Measurements from ENCODE around the gene ZBTB7C. TPM values are rescaled to one million over a fixed set of nuclear protein-coding genes. Genes with fewer than 3 reads are reported as not detected.

Gene ZBTB7C
- total RNA-seq, 1 donor from 2014 or later, result not detected

DNA sequence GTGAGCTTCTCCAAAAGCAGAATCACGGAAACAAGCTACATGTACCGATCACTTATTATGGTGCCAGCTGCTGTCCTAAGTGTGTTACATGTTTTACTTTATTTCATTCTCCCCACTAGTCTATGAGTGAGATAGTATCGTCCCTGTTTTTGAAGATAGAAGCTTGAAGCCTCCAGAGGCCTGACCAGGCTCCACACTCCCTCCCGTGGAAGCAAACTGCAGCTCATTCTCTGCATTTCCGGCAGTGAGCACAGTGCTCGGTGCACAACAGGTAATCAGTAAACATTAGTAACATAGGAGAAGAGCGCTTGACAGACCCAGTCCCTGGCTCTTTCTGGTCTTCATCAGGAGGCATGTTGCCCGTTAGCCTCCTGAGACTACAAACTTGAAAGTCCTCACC, 72.9 kb downstream of the ZBTB7C start:
- intact Hi-C loops (cut with micrococcal nuclease), result no loop called here
- no peak overlapping the region for H3K4me3 Mint-ChIP-seq
- H3K27me3 Mint-ChIP-seq, result peaks cover 4% of the 10 kb centered on the region
- H3K27ac Mint-ChIP-seq, result no peak overlapping the region
- ChIA-PET CTCF (no interaction called here), POLR2A (no interaction called here)
- no peak for ATAC-seq (ENCODE audit: low read depth)
- TF ChIP-seq, protein P1, sequence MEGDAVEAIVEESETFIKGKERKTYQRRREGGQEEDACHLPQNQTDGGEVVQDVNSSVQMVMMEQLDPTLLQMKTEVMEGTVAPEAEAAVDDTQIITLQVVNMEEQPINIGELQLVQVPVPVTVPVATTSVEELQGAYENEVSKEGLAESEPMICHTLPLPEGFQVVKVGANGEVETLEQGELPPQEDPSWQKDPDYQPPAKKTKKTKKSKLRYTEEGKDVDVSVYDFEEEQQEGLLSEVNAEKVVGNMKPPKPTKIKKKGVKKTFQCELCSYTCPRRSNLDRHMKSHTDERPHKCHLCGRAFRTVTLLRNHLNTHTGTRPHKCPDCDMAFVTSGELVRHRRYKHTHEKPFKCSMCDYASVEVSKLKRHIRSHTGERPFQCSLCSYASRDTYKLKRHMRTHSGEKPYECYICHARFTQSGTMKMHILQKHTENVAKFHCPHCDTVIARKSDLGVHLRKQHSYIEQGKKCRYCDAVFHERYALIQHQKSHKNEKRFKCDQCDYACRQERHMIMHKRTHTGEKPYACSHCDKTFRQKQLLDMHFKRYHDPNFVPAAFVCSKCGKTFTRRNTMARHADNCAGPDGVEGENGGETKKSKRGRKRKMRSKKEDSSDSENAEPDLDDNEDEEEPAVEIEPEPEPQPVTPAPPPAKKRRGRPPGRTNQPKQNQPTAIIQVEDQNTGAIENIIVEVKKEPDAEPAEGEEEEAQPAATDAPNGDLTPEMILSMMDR (IDR thresholded peaks at IDR 0.05), result no peak
- H3K4me1 Mint-ChIP-seq, result no peaks in the 10 kb centered on the region
- H3K36me3 Mint-ChIP-seq (ENCODE audit: low read depth), result no peaks in the 10 kb centered on the region
- DNase-seq, result no peak
- H3K9me3 Mint-ChIP-seq, result no peaks in the 10 kb centered on the region

DNA sequence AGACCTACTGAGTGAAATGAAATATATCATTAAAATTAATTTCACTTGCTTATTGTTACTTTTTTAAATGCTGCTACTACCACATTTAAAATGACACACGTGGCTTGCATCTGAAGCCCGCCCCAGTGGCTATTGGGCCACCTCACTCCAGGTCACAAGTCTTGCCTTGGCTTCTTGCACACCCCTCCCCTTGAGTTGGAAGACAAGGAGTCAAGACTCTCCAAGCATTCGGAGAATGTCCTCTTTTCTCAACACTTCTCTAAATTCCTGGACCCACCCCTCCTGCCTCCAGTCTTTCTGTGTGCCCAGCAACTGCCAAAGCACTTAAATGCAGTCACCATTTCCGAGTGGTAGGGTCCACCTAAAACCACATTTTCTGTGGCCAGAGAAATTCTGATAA, 73.4 kb downstream of the ZBTB7C start:
- Mint-ChIP-seq H3K9me3 (no peaks in the 10 kb centered on the region), H3K4me3 (no peak overlapping the region), H3K4me1 (no peaks in the 10 kb centered on the region), H3K27ac (no peak overlapping the region), H3K27me3 (peaks cover 4% of the 10 kb centered on the region), H3K36me3 (ENCODE audit: low read depth) (no peaks in the 10 kb centered on the region)
- ATAC-seq (ENCODE audit: low read depth) (no peak), DNase-seq (no peak)
- intact Hi-C loops (cut with micrococcal nuclease), result no loop called here
- TF ChIP-seq, protein P1 (IDR thresholded peaks at IDR 0.05), result no peak
- CTCF ChIA-PET, result no interaction called here
- POLR2A ChIA-PET, result no interaction called here

DNA sequence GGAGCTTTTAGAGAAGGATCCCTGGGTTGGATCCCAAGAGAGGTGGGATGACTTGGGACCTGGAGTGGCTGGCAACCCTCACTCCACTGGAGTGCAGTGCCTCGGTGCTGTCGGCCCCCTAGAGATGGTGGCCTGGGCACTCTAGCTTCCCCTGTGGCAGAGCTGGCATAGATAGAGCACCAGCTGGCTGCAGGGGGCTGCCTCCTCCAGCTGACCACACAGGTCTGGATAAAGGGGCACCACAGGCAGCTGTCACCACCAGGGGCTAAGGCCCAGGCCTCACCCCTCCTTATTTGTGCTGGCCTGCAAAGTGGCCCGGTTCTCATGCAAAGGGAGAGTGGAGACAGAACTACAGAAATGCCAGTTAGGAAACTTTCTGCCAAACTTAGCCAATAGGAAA, 74.3 kb downstream of the ZBTB7C start:
- DNase-seq, result no peak
- intact Hi-C loops (cut with micrococcal nuclease), result no loop called here

DNA sequence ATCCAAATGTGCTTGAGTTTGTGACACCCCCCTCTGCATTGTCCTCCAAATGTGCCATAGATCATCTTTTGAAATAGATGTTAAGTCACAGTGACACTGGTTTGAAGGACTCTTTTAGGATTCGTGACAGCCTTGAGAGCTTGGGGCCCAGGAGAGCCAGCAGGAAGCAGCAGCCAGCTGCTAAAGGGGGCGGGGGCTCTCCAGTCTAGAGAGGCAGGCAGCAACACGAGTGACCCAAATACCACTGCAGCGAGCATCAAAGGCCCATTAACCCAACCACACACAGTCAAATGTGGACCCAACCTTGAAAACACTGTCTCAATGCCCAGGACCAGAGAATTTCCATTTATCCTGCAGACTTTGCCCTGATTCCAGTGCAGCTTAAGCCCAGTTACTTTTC, 75.6 kb downstream of the ZBTB7C start:
- ATAC-seq (ENCODE audit: low read depth), result no peak
- CTCF ChIA-PET, result no interaction called here
- intact Hi-C loops (cut with micrococcal nuclease), result no loop called here
- Mint-ChIP-seq H3K36me3 (ENCODE audit: low read depth) (no peaks in the 10 kb centered on the region), H3K4me1 (no peaks in the 10 kb centered on the region), H3K4me3 (no peak overlapping the region), H3K27ac (no peak overlapping the region), H3K9me3 (no peaks in the 10 kb centered on the region), H3K27me3 (peaks cover 7% of the 10 kb centered on the region)
- TF ChIP-seq, protein P1 (IDR thresholded peaks at IDR 0.05), result no peak
- POLR2A ChIA-PET, result no interaction called here
- no peak for DNase-seq

More for the DNA sequence above, 74.3 kb downstream of the ZBTB7C start:
- no peak for ATAC-seq (ENCODE audit: low read depth)
- Mint-ChIP-seq H3K36me3 (ENCODE audit: low read depth) (no peaks in the 10 kb centered on the region), H3K4me3 (no peak overlapping the region), H3K27ac (no peak overlapping the region), H3K27me3 (peaks cover 7% of the 10 kb centered on the region), H3K4me1 (no peaks in the 10 kb centered on the region), H3K9me3 (no peaks in the 10 kb centered on the region)
- TF ChIP-seq, protein P1 (IDR thresholded peaks at IDR 0.05), result no peak
- ChIA-PET POLR2A (no interaction called here), CTCF (no interaction called here)

DNA sequence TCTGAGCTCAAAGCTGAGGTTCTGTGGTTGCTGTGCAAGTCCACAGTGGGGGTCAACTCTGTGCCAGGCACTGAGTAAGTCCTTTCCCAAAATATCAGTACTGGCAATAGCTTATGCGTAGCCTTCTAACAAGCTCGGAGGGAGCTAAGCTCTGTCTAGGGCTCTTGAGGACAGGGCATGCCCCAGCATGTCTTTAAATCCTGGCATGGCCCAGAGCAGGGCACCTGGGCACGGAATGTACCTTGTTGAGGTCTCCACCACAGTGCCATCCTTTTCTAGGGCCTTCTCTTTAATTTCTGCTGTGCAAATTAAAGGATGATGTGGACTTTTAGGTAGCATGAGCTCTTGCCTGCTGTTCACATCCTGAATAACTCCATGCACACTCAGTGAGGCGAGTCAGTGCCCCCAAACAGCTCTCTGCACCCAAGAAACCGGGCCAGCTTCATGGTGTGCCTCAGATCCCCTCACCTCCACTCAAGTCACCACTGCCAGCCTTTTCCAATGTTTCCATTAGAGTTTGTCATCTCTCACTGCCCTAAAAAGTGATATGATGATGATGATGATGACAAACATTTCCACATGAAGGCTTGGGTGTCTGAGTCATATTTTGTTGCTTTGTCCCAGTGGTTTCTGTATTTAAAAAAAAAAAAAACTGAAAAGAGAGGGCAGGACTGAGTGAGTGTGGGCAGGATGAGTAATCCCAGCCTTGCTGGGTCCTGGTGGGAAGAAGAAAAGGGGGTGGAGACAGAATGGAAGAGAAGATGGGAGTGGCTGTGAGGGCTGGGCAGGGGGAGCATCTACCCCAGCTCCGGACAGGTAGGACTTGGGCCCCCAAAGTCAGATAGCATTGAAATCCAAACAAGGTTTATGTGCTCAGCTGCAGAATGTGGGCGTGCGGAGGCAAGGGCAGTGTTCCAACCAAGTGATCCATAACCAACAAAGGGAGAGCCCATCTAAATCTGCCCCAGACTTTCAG, 78.9 kb downstream of the ZBTB7C start:
- POLR2A ChIA-PET, result no interaction called here
- H3K9me3 Mint-ChIP-seq, result no peaks in the 10 kb centered on the region
- CTCF ChIA-PET, result interaction anchor here (0.6 kb wide), 1 partner anchor 90 kb away, joined by 3 read pairs; no protein-coding TSS in a partner anchor
- H3K27ac Mint-ChIP-seq, result no peak overlapping the region
- ATAC-seq (ENCODE audit: low read depth) (no peak), DNase-seq (no peak)
- no peak overlapping the region for H3K4me3 Mint-ChIP-seq
- TF ChIP-seq, protein P1 (IDR thresholded peaks at IDR 0.05), result no peak
- H3K36me3 Mint-ChIP-seq (ENCODE audit: low read depth), result no peaks in the 10 kb centered on the region
- intact Hi-C loops (cut with micrococcal nuclease), result no loop called here
- peaks cover 7% of the 10 kb centered on the region for H3K27me3 Mint-ChIP-seq
- no peaks in the 10 kb centered on the region for H3K4me1 Mint-ChIP-seq

All from activated B cell treated with CpG ODN at 0.5 μM for 24 hours (primary cell).